GM23338 (cell line): ENCODE data around the gene TECTA.

ENCODE experiments used
- CREB1 ChIP-seq: fragments of 250-450 bp; sonication (Bioruptor Pico); IDR thresholded peaks from 2 replicates; pipeline ENCODE4 v1.5.0; 2020; ENCODE audit warnings: low read depth, mild to moderate bottlenecking, moderate library complexity
- EZH2 ChIP-seq: fragments of 200-600 bp; sonication (generic); IDR thresholded peaks from one replicate; pipeline ENCODE4 v1.8.0; 2017; ENCODE audit warnings: antibody characterized with exemption, mild to moderate bottlenecking, low read depth; ENCODE audit not compliant: unreplicated experiment
- EZH2phosphoT487 ChIP-seq: fragments of 200-600 bp; sonication (generic); IDR thresholded peaks from one replicate; pipeline ENCODE4 v1.8.1; 2018; ENCODE audit warnings: antibody characterized with exemption; ENCODE audit not compliant: unreplicated experiment
- JUNB ChIP-seq: IDR thresholded peaks from one replicate; pipeline ENCODE4 v1.6.1; 2016; ENCODE audit warnings: antibody characterized with exemption; ENCODE audit not compliant: unreplicated experiment
- NANOG ChIP-seq: IDR thresholded peaks from 2 replicates; pipeline ENCODE4 v1.6.1; 2016; ENCODE audit warnings: antibody characterized with exemption, borderline replicate concordance
- POLR2AphosphoS5 ChIP-seq: IDR thresholded peaks from 2 replicates; pipeline ENCODE4 v1.6.1; 2016; ENCODE audit warnings: antibody characterized with exemption, low read depth
- STAT1 ChIP-seq: IDR thresholded peaks from one replicate; pipeline ENCODE4 v1.6.1; 2016; ENCODE audit warnings: antibody characterized with exemption; ENCODE audit not compliant: unreplicated experiment
- ZNF114 ChIP-seq: fragments of 250-450 bp; sonication (Bioruptor Pico); IDR thresholded peaks from 2 replicates; pipeline ENCODE4 v1.5.0; 2020; ENCODE audit warnings: mild to moderate bottlenecking, moderate library complexity
- ZNF331 ChIP-seq: fragments of 250-450 bp; sonication (Bioruptor Pico); IDR thresholded peaks from 2 replicates; pipeline ENCODE4 v1.5.0; 2020; ENCODE audit warnings: low read depth, mild to moderate bottlenecking, moderate library complexity
- ZNF462 ChIP-seq: fragments of 250-450 bp; sonication (Bioruptor Pico); IDR thresholded peaks from 2 replicates; pipeline ENCODE4 v1.5.0; 2020; ENCODE audit warnings: mild to moderate bottlenecking, moderate library complexity
- TF ChIP-seq, protein P1 (sequence below), 2 experiments: fragments of 200-600 bp in 1 of 2; sonication (generic) in 1 of 2; conservative IDR thresholded peaks; 2 replicates each; pipeline versions ENCODE4 v1.5.1 to v1.6.1; 2016 to 2017; ENCODE audit warnings: antibody characterized with exemption in 2 of 2, low read depth in 2 of 2, mild to moderate bottlenecking in 2 of 2, moderate library complexity in 1 of 2
- TF ChIP-seq, protein P2 (sequence below): IDR thresholded peaks from one replicate; pipeline ENCODE4 v1.6.1; 2018; ENCODE audit warnings: antibody characterized with exemption; ENCODE audit not compliant: unreplicated experiment
- TF ChIP-seq, protein P3 (sequence below): IDR thresholded peaks from 2 replicates; pipeline ENCODE4 v1.6.1; 2016; ENCODE audit warnings: antibody characterized with exemption

- TF ChIP-seq, protein P1, sequence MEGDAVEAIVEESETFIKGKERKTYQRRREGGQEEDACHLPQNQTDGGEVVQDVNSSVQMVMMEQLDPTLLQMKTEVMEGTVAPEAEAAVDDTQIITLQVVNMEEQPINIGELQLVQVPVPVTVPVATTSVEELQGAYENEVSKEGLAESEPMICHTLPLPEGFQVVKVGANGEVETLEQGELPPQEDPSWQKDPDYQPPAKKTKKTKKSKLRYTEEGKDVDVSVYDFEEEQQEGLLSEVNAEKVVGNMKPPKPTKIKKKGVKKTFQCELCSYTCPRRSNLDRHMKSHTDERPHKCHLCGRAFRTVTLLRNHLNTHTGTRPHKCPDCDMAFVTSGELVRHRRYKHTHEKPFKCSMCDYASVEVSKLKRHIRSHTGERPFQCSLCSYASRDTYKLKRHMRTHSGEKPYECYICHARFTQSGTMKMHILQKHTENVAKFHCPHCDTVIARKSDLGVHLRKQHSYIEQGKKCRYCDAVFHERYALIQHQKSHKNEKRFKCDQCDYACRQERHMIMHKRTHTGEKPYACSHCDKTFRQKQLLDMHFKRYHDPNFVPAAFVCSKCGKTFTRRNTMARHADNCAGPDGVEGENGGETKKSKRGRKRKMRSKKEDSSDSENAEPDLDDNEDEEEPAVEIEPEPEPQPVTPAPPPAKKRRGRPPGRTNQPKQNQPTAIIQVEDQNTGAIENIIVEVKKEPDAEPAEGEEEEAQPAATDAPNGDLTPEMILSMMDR (conservative IDR thresholded peaks at IDR 0.05; ENCODE audit: low read depth in 2 of 2), result no peak
- no peak for TF ChIP-seq EZH2phosphoT487
- TF ChIP-seq, protein P2, sequence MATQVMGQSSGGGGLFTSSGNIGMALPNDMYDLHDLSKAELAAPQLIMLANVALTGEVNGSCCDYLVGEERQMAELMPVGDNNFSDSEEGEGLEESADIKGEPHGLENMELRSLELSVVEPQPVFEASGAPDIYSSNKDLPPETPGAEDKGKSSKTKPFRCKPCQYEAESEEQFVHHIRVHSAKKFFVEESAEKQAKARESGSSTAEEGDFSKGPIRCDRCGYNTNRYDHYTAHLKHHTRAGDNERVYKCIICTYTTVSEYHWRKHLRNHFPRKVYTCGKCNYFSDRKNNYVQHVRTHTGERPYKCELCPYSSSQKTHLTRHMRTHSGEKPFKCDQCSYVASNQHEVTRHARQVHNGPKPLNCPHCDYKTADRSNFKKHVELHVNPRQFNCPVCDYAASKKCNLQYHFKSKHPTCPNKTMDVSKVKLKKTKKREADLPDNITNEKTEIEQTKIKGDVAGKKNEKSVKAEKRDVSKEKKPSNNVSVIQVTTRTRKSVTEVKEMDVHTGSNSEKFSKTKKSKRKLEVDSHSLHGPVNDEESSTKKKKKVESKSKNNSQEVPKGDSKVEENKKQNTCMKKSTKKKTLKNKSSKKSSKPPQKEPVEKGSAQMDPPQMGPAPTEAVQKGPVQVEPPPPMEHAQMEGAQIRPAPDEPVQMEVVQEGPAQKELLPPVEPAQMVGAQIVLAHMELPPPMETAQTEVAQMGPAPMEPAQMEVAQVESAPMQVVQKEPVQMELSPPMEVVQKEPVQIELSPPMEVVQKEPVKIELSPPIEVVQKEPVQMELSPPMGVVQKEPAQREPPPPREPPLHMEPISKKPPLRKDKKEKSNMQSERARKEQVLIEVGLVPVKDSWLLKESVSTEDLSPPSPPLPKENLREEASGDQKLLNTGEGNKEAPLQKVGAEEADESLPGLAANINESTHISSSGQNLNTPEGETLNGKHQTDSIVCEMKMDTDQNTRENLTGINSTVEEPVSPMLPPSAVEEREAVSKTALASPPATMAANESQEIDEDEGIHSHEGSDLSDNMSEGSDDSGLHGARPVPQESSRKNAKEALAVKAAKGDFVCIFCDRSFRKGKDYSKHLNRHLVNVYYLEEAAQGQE, result no peak
- no peak for TF ChIP-seq NANOG
- TF ChIP-seq EZH2, result no peak
- no peak for TF ChIP-seq ZNF331 (CRISPR knock-in tag)
- no peak for TF ChIP-seq JUNB
- TF ChIP-seq POLR2AphosphoS5, result no peak
- no peak for TF ChIP-seq STAT1
- no peak for TF ChIP-seq ZNF462
- TF ChIP-seq ZNF114 (CRISPR knock-in tag), result no peak
- TF ChIP-seq, protein P3, sequence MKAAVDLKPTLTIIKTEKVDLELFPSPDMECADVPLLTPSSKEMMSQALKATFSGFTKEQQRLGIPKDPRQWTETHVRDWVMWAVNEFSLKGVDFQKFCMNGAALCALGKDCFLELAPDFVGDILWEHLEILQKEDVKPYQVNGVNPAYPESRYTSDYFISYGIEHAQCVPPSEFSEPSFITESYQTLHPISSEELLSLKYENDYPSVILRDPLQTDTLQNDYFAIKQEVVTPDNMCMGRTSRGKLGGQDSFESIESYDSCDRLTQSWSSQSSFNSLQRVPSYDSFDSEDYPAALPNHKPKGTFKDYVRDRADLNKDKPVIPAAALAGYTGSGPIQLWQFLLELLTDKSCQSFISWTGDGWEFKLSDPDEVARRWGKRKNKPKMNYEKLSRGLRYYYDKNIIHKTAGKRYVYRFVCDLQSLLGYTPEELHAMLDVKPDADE, result no peak
- no peak for TF ChIP-seq CREB1 (CRISPR knock-in tag)
These were observed 28.6 kb downstream of the TECTA start for GRCh38 chr11:121129362-121130340.
